Upper lobe of left lung (tissue), 6 donors: ENCODE results near the gene MARVELD1. TPM values are rescaled to one million over a fixed set of nuclear protein-coding genes. Genes with fewer than 3 reads are reported as not detected.

Experiments used
- ATAC-seq, 2 donors: fragments of 200-7000 bp; cut with Tn5 transposase; one replicate each; pipeline ENCODE4 v1.9.1; 2022; ENCODE audit warnings: mild to moderate bottlenecking in 2 of 2, moderate library complexity in 2 of 2; ENCODE audit not compliant: low FRiP score in 2 of 2
- DNase-seq, 2 donors: peaks; one replicate each; pipeline ENCODE4 v3.0.0-alpha.2; 2019 to 2020
- H3K27ac ChIP-seq, 4 donors: fragments of 200-600 bp; sonication (generic); one replicate each; pipeline ENCODE4 v1.5.1; 2016 to 2019
- H3K27me3 ChIP-seq, 4 donors: fragments of 200-600 bp; sonication (generic); one replicate each; pipeline ENCODE4 v1.5.1; 2017 to 2019
- H3K36me3 ChIP-seq, 4 donors: fragments of 200-600 bp; sonication (generic); one replicate each; pipeline ENCODE4 v1.5.1; 2016 to 2019
- H3K4me1 ChIP-seq, 4 donors: fragments of 200-600 bp; sonication (generic); one replicate each; pipeline ENCODE4 v1.5.1; 2018 to 2019
- H3K4me3 ChIP-seq, 4 donors: fragments of 200-600 bp; sonication (generic); one replicate each; pipeline ENCODE4 v1.5.1; 2017 to 2019; ENCODE audit warnings: mild to moderate bottlenecking in 2 of 4, moderate library complexity in 1 of 4
- H3K9me3 ChIP-seq, 4 donors: fragments of 200-600 bp; sonication (generic); one replicate each; pipeline ENCODE4 v1.5.1; 2018 to 2019
- EP300 ChIP-seq, 4 donors: sonication (generic); formaldehyde crosslinking; IDR thresholded peaks; one replicate each; pipeline ENCODE4 v1.5.1; 2017; ENCODE audit warnings: antibody characterized with exemption in 4 of 4, control low read depth in 2 of 4
- POLR2A ChIP-seq, 4 donors: fragments of 450-650 bp; IDR thresholded peaks; one replicate each; pipeline ENCODE4 v1.5.1; 2016 to 2017; ENCODE audit warnings: antibody characterized with exemption in 4 of 4, mild to moderate bottlenecking in 2 of 4
- POLR2AphosphoS5 ChIP-seq, 2 donors: sonication (generic); formaldehyde crosslinking; IDR thresholded peaks; one replicate each; pipeline ENCODE4 v1.5.1; 2017; ENCODE audit warnings: antibody characterized with exemption in 2 of 2
- WGBS, 2 donors: methylation state at CpG; one replicate each; pipeline ENCODE4 v1.1.5; 2017 to 2018; 5-methylcytosine and 5-hydroxymethylcytosine counted together
- total RNA-seq, 6 donors: library from RNA; depleted of rRNA in 4 of 6; stranded (reverse); fragments of >200 nt in 4 of 6; gene quantifications; one replicate each; pipeline versions ENCODE4 v1.1.0 to v1.2.1, GENCODE V29; 2016 to 2021
- TF ChIP-seq, protein P1 (sequence below), 6 experiments: fragments of 450-650 bp in 4 of 6; fragments of 200-600 bp in 2 of 6; sonication (generic) in 2 of 6; IDR thresholded peaks; one replicate each; pipeline ENCODE4 v1.5.1; 2016 to 2019; ENCODE audit warnings: antibody characterized with exemption in 6 of 6
- donor health status: DM: no; HTN: no; CAD: no; lungs with moderate emphysema.
- donor health status: DM: no; HTN: yes; CAD: no; lungs with severe emphysema.

MARVELD1 gene
- total RNA-seq, 6 donors from 2014 or later: 18.2 to 62.7 (median 31.8) TPM

DNA sequence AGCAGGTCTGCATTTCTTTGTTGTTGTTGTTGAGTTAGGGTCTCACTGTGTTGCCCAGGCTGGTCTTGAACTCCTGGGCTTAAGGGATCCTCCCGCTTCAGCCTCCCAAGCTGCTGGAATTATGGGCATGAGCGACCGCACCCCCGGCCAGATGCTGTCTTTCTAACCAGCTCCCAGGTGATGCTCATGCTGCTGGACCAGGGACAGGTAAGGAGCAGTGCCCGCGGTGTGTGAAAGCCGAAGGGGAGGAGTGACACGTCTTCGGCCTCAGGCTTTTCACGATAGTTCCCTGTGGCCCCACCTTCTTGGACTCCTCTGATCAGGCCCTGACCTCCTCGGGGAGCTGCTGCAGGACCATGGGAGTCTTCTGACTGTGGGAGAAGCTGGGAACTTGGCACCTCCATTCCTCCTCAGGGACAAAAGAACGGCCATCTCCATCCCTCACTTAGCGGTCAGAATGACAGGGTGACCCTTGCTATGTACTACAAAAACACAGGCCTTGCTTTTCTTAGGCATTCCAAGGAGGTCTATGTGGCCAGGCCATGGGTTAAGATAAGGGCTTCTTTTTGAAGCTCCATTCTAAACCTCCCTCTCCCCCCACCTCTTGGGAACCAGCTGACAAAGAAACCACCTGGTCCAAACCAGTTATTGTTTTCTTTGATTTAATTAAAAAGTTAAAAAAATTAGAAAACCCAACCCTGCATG lies 52.7 kb downstream of the MARVELD1 start:
- TF ChIP-seq POLR2A (IDR thresholded peaks at IDR 0.05) (no peak), POLR2AphosphoS5 (IDR thresholded peaks at IDR 0.05) (no peak), EP300 (IDR thresholded peaks at IDR 0.05) (no peak)
- TF ChIP-seq, protein P1, sequence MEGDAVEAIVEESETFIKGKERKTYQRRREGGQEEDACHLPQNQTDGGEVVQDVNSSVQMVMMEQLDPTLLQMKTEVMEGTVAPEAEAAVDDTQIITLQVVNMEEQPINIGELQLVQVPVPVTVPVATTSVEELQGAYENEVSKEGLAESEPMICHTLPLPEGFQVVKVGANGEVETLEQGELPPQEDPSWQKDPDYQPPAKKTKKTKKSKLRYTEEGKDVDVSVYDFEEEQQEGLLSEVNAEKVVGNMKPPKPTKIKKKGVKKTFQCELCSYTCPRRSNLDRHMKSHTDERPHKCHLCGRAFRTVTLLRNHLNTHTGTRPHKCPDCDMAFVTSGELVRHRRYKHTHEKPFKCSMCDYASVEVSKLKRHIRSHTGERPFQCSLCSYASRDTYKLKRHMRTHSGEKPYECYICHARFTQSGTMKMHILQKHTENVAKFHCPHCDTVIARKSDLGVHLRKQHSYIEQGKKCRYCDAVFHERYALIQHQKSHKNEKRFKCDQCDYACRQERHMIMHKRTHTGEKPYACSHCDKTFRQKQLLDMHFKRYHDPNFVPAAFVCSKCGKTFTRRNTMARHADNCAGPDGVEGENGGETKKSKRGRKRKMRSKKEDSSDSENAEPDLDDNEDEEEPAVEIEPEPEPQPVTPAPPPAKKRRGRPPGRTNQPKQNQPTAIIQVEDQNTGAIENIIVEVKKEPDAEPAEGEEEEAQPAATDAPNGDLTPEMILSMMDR (IDR thresholded peaks at IDR 0.05): no peak
- ATAC-seq: no peak
- WGBS, 2 donors: 85 to 94% methylated on average over 10 to 13 of the region's 13 CpGs

DNA sequence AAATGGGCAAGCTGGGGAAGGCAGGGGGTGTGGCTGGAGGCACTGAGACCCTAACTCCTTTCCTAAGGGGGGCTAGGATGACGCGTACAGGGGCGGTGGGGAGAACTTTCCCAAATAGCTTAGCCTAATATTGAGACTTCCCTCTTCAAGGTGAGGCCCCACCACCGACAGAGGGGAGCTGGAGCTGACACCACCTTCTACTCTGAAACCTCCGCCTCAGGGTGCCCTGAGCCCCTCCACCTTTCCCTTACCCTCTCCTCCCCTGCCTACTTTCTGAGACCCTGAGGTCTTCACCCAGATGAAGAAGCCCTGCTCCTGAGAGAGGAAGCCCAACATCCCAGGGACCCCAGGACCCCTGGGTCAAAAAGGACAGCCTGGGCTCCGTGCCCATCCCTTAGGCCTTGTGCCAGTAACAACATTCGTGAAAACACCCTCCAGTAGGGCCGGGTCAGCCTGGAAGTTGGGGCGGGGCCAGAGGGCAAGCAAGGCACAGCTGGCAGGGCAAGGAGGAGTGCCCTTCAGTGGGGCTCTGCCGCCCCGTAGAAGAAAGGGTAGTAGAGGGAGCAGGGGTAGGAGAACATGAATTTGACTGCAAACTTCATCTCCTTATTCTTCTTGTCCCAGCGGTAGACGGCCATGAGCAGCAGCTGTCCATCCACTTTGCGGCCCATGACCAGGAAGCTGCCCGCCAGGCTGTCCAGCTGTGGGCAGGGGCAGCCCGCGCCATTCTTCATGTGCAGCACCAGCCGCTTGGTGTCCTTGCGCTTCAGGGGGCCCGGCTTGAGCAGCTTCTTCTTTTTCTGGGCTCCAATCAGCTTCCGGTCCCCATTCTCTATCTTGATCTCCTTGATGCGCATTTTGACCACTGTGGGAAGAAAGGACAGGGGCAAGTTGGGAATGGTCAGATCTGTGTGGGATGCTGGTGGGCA lies 53.7 kb downstream of the MARVELD1 start:
- DNase-seq: no peak
- Histone ChIP-seq H3K4me3 (no peak overlapping the region), H3K27me3 (peaks cover 0 to 14% (median 5%) of the 10 kb centered on the region in 4 donors), H3K36me3 (peaks cover 0 to 8% (median 5%) of the 10 kb centered on the region in 4 donors), H3K9me3 (no peaks in the 10 kb centered on the region), H3K4me1 (peaks cover 7 to 17% (median 11%) of the 10 kb centered on the region in 4 donors), H3K27ac (no peak overlapping the region)
- TF ChIP-seq, protein P1 (IDR thresholded peaks at IDR 0.05): no peak
- no peak for TF ChIP-seq POLR2A (IDR thresholded peaks at IDR 0.05)
- WGBS, 2 donors: 85 to 92% methylated on average over 20 to 22 of the region's 22 CpGs
- ATAC-seq: no peak

More for the DNA sequence above, 52.7 kb downstream of the MARVELD1 start:
- H3K36me3 ChIP-seq: peaks cover 0 to 18% (median 11%) of the 10 kb centered on the region in 4 donors
- peaks cover 0 to 5% (median 2%) of the 10 kb centered on the region in 4 donors for H3K27me3 ChIP-seq
- H3K4me3 ChIP-seq: no peak overlapping the region
- H3K4me1 ChIP-seq: peaks cover 3 to 8% (median 5%) of the 10 kb centered on the region in 4 donors
- H3K9me3 ChIP-seq: no peaks in the 10 kb centered on the region
- no peak for DNase-seq
- H3K27ac ChIP-seq: no peak overlapping the region

Other genes starting within 250 kb of the MARVELD1 start
- 100 to 1,000 TPM in 1 of 6 donors, 10 to 100 TPM in 5; 62.5 to 148 (median 77.0) TPM for gene MMS19, start 215.3 kb upstream of the MARVELD1 start, total RNA-seq
- 10 to 100 TPM; 40.6 to 93.1 (median 67.3) TPM for gene UBTD1, start 214.8 kb upstream of the MARVELD1 start, total RNA-seq
- 1 to 10 TPM in 3 of 6 donors, under 1 TPM in 2, not detected in 1; 0.67 to 2.4 (median 1.1) TPM for gene ANKRD2, start 141.0 kb upstream of the MARVELD1 start, total RNA-seq
- 1 to 10 TPM in 5 of 6 donors, under 1 TPM in 1; 0.39 to 4.2 (median 1.9) TPM for gene HOGA1, start 129.3 kb upstream of the MARVELD1 start, total RNA-seq
- 1 to 10 TPM in 1 of 6 donors, under 1 TPM in 1, not detected in 4; 0.20 to 7.3 TPM for gene C10orf62, start 124.0 kb upstream of the MARVELD1 start, total RNA-seq
- 1 to 10 TPM; 1.3 to 7.7 (median 3.2) TPM for gene MORN4, start 80.2 kb upstream of the MARVELD1 start, total RNA-seq
- 10 to 100 TPM; 22.0 to 34.4 (median 28.6) TPM for gene PI4K2A, start 73.1 kb upstream of the MARVELD1 start, total RNA-seq
- 10 to 100 TPM; 25.2 to 62.5 (median 45.0) TPM for gene AVPI1, start 26.5 kb upstream of the MARVELD1 start, total RNA-seq
- gene ZFYVE27, start 23.4 kb downstream of the MARVELD1 start, total RNA-seq: 10 to 100 TPM; 20.5 to 51.3 (median 26.4) TPM
- gene SFRP5, start 58.3 kb downstream of the MARVELD1 start, total RNA-seq: 10 to 100 TPM in 1 of 6 donors, 1 to 10 TPM in 4, under 1 TPM in 1; 0.69 to 14.9 (median 3.6) TPM
- 1 to 10 TPM; 1.0 to 2.6 (median 1.1) TPM for gene GOLGA7B, start 136.1 kb downstream of the MARVELD1 start, total RNA-seq